GM21360 (cell line): ENCODE data around the gene SUCO.
A peak's percentile ranks its signal among the peaks of the same experiment; 100 is the strongest.
"Not testable (repeated sequence)": the region's sequence is repeated elsewhere in the genome, so short reads cannot be mapped to it uniquely, and the experiment has no call there.

ENCODE experiments used
- ATAC-seq: cut with Tn5 transposase; IDR thresholded peaks from one replicate; pipeline ENCODE4 v1.9.1; 2021; ENCODE audit warnings: mild to moderate bottlenecking, moderate library complexity; ENCODE audit not compliant: unreplicated experiment

Gene SUCO, protein sequence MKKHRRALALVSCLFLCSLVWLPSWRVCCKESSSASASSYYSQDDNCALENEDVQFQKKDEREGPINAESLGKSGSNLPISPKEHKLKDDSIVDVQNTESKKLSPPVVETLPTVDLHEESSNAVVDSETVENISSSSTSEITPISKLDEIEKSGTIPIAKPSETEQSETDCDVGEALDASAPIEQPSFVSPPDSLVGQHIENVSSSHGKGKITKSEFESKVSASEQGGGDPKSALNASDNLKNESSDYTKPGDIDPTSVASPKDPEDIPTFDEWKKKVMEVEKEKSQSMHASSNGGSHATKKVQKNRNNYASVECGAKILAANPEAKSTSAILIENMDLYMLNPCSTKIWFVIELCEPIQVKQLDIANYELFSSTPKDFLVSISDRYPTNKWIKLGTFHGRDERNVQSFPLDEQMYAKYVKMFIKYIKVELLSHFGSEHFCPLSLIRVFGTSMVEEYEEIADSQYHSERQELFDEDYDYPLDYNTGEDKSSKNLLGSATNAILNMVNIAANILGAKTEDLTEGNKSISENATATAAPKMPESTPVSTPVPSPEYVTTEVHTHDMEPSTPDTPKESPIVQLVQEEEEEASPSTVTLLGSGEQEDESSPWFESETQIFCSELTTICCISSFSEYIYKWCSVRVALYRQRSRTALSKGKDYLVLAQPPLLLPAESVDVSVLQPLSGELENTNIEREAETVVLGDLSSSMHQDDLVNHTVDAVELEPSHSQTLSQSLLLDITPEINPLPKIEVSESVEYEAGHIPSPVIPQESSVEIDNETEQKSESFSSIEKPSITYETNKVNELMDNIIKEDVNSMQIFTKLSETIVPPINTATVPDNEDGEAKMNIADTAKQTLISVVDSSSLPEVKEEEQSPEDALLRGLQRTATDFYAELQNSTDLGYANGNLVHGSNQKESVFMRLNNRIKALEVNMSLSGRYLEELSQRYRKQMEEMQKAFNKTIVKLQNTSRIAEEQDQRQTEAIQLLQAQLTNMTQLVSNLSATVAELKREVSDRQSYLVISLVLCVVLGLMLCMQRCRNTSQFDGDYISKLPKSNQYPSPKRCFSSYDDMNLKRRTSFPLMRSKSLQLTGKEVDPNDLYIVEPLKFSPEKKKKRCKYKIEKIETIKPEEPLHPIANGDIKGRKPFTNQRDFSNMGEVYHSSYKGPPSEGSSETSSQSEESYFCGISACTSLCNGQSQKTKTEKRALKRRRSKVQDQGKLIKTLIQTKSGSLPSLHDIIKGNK (N-terminal part only)

DNA sequence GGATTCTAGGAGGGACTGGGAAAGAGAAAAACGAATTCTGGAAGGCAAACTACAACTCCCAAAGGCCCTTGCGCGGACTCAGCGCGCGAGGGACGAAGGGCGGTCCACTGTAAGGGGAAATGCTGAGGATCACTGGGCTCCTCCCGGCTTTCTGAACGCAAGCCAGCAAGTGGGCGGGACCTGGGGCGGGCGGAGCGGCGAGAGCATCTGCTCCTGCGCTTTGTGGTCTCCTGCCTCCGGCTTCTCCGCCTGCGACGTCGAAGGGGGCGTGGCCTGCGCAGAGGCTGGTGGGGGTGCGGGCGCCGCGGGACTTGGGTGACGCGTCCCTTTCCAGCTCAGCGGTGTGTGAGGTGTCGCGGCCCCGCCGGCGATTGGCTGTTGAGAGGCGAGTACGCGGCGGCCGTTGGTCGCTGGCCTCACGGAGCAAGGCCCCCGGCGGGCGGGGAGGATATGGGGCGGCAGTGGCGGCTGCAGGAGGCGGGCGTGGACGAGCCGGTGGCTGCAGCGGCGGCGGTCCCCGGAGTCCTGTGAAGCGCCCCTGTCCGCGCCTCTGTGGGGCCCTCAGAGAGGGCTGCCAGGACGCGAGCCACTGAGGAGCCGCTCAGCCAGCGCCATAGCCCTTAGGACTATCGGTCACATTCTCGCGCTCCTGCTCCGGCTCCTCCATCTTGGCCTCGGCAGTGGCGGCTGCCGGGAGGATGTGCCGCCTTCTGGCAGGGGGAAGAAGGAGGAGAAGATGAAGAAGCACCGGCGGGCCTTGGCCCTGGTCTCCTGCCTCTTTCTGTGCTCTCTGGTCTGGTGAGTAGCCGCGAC lies at the start of gene SUCO:
TSS of gene SUCO (plus strand) at position 451 of the 813 bp plus-strand sequence. CDS start at position 737, 286 bp downstream.
- peak; percentile 86 for ATAC-seq

GRCh38 chr1:172483448-172483847 lies 49.5 kb upstream of the SUCO start:
- ATAC-seq: no peak

GRCh38 chr1:172484252-172484651 lies 48.7 kb upstream of the SUCO start:
- ATAC-seq: no peak

- ATAC-seq: no peak
Measured at GRCh38 chr1:172485626-172486025, 47.3 kb upstream of the SUCO start.

GRCh38 chr1:172486805-172487454 lies 46.0 kb upstream of the SUCO start:
- no peak for ATAC-seq

GRCh38 chr1:172487550-172487949 lies 45.4 kb upstream of the SUCO start:
- ATAC-seq: no peak

DNA sequence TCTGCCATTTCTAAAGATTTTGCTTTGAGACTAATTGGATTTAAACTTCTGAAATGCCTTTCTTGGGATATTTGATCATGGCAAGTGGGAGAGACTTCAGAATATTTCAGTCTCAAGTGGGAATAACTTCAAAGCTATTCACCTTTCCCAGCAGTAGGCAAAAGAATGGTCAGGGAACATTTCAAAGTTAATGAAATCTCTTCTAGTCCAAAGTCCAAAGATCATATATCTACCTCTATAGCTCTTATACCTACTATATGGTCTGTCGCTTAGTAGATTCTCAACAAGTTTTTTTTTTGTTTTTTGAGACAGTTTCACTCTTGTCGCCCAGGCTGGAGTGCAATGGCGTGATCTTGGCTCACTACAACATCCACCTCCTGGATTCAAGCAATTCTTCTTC lies 44.6 kb upstream of the SUCO start:
- no peak for ATAC-seq

DNA sequence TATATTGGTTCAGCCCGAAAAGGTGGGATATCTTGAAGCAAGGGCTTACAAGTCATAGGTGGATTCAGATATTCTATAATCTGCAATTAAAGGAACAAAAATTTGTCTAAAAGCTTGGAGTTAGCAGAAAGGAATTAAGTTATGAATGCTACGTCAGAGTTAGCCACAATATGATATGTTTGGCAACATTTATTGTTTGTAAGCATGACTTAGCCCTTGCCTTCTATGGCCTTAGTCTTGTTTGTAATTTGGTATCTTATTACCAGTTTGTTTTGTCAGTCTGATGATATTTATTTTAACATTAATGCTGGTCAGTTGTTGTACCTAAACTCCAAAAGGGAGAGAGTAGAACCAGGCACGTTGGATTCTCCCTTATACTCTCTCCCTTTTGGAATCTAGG lies 43.1 kb upstream of the SUCO start:
- no peak for ATAC-seq

DNA sequence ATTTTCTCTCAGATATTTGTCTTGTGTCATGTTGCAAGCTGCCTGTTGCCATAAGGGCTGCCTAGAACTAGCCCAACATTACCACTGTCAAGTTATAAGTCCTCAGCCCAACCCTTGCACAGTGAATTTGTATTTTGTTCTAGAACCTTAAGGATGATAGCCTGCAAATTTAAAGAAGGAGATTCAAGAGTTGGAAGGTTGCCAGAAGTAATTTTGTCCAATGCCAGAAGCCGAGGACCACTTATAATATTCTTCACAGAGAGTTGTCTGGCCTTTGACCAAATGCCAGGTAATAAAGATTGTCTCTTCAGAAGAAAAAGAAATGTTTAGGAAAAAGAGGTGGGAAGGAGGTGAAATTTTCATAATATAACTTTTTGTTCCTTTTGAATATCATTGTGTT lies 40.5 kb upstream of the SUCO start:
- no peak for ATAC-seq

DNA sequence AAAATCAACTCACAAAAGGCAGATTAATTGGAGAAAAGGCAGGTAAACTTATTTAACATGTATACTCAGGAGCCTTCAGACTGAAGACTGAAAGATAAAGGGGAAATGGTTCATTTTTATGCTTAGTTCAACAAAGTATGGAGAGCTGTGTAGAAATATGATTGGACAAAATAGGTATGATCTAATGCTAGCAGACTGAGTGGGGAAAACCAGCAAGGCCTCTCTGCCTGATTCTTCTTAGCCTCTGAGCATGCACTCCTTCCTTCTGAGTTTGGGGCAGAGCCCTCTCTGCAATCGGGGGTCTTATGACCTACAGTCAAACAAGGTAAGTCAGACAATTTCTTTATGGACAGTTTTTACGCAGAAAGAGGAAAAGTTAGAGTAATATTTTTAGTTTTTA lies 38.8 kb upstream of the SUCO start:
- no peak for ATAC-seq

DNA sequence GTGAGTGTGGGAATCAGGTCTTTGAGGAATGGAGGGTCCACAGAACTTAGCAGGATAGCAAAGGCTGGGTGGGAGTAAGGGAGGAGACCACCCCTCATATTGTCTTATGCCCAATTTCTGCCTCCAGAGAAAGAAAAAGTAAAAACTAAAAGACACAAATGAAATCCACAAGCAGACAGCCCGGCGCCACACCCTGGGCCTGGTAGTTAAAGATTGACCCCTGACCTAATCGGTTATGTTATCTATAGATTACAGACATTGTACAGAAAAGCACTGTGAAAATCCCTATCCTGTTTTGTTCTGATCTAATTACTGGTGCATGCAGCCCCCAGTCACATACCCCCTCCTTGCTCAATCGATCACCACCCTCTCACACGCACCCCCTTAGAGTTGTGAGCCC lies 36.8 kb upstream of the SUCO start:
- ATAC-seq: not testable (repeated sequence)

DNA sequence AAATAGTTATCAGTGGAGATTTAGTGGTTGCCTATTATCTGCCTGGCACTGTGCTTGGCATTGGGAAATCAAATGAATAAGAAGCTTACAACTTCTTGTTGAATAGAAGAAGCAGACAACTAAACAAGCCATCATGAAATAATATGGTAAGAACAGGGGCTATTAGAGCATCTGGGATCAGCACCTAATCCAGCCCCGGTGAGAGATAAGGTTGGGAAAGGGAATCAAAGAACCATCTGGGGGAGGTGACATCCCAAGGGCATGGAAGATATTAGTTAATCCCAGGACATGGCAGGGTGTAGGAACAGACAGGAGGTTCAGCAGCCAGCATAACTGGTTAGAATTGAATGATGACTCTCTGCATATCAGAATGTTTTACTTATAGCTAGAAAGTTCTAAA lies 36.3 kb upstream of the SUCO start:
- ATAC-seq: no peak

GRCh38 chr1:172497230-172497629 lies 35.7 kb upstream of the SUCO start:
- no peak for ATAC-seq

DNA sequence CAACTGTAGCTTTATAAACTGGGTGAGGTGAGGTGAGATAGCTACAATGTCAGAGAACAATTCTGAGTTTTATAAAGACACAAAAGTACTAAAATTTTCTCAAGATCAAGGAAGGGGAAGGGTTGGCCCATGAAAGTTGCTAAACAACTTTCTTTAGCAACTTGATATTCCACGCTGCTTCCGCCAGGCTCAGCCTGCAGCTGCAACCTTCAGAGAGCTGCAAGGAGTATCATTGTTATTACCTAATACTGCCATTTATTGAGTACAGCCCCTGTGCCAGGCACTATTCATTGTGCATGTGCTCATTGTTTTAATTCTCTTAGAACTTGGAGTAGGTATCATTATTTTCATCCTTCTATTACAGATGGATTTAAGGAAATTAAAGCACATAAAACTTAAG lies 34.1 kb upstream of the SUCO start:
- no peak for ATAC-seq

GRCh38 chr1:172499636-172500141 lies 33.3 kb upstream of the SUCO start:
- no peak for ATAC-seq

GRCh38 chr1:172500207-172500606 lies 32.7 kb upstream of the SUCO start:
- no peak for ATAC-seq

DNA sequence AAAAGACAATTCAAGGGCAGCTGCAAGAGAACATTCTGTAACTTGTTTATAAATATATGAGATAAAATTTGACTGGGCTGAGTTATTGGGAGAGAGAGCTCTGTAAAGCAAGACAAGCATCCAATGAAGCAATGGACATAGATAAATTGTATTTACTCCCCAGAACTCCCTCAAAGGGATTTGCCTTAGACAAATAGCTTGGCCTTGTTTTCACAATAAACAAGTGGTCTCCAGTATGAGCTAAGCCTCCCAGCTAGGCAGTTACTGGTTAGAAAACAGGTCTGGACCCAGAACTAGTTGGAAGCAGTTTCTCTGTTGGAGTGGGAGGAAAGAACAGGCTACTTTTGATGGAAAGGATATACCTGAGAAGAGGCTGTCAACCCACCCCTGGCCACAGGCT lies 25.2 kb upstream of the SUCO start:
- ATAC-seq: no peak

DNA sequence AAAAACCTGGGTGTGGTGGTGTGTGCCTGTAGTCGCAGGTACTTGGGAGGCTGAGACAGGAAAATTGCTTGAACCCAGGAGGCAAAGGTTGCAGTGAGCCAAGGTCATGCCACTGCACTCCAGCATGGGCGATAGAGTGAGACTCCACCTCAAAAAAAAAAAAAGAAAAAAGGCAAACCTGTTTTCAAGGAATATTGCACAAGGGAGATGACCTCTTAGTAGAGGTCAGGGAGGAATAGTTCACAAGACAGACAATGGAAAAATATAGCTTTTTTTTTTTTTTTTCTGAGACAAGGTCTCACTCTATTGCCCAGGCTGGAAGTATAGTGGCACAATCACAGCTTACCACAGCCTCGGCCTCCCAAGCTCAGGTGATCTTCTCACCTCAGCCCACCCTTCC lies 22.5 kb upstream of the SUCO start:
- no peak for ATAC-seq

- ATAC-seq: no peak
Measured at GRCh38 chr1:172512591-172512990, 20.4 kb upstream of the SUCO start.

DNA sequence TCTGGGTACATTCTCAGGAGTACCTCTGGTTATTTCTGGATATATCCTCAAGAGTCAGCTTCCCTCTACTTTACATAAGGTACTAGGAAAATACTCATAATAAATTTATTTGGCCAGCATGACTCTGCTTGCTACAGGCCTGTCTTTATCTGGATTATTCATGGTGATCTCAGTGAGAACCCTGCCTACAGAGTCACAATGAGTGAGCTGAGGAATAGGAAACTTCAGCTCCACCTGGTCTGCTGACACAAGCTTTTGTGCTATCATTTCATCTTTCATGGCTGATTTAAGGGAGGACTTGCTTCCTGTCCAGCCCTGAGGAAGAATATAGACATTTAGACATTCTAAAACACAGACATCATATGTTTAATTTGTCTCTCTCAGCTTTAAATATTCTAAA lies 19.5 kb upstream of the SUCO start:
- ATAC-seq: no peak
